Caco-2 (cell line): ENCODE results near the gene MT1M. TPM values are rescaled to one million over a fixed set of nuclear protein-coding genes. Genes with fewer than 3 reads are reported as not detected.

Experiments
- BruUV-seq: library from RNA; stranded (reverse); fragments of 400-500 nt; replicated peaks from 2 replicates; lab custom pipeline; 2021; lab: Mats Ljungman, UMichigan
- CTCF ChIA-PET: fragments of 300-600 bp; sonication (Branson Sonifier 250); formaldehyde crosslinking; loops from one replicate; lab custom pipeline; 2022; ENCODE audit warnings: antibody characterized with exemption; lab: Charles Lee
- POLR2A ChIA-PET: fragments of 300-600 bp; sonication (Branson Sonifier 250); formaldehyde crosslinking; loops from one replicate; lab custom pipeline; 2022; ENCODE audit warnings: antibody characterized with exemption; lab: Charles Lee
- DNase-seq, 2 experiments: peaks; one replicate each; pipeline versions ENCODE4 v3.0.0 to v3.0.0-alpha.2; 2020 to 2022
- H3K27me3 ChIP-seq: replicated peaks from 2 replicates; pipeline ENCODE4 v1.6.0; 2011; ENCODE audit warnings: low read length; ENCODE audit not compliant: control insufficient read depth, insufficient read depth
- H3K36me3 ChIP-seq: 2 replicates; pipeline ENCODE4 v1.5.1; 2011; ENCODE audit warnings: low read length; ENCODE audit not compliant: control insufficient read depth, insufficient read depth
- H3K4me1 ChIP-seq: fragments of 250-450 bp; sonication (Bioruptor Pico); 2 replicates; pipeline ENCODE4 v1.5.1; 2020; ENCODE audit warnings: mild to moderate bottlenecking
- H3K4me3 ChIP-seq: 2 replicates; pipeline ENCODE4 v1.5.1; 2011; ENCODE audit warnings: low read depth, mild to moderate bottlenecking, control low read depth, low read length
- H3K9me3 ChIP-seq: fragments of 250-450 bp; sonication (Bioruptor Pico); 2 replicates; pipeline ENCODE4 v1.5.1; 2020; ENCODE audit warnings: mild to moderate bottlenecking, moderate library complexity
- H3K27ac Mint-ChIP-seq: one replicate; pipeline ENCODE4 v1.8.0; 2022; ENCODE audit warnings: mixed read lengths; ENCODE audit not compliant: unreplicated experiment
- H3K27me3 Mint-ChIP-seq: one replicate; pipeline ENCODE4 v1.8.0; 2022; ENCODE audit warnings: mixed read lengths; ENCODE audit not compliant: insufficient read depth, unreplicated experiment
- H3K36me3 Mint-ChIP-seq: one replicate; pipeline ENCODE4 v1.8.0; 2022; ENCODE audit warnings: mild to moderate bottlenecking, mixed read lengths; ENCODE audit not compliant: insufficient read depth, unreplicated experiment
- H3K4me1 Mint-ChIP-seq: one replicate; pipeline ENCODE4 v1.8.0; 2022; ENCODE audit warnings: low read depth, mixed read lengths; ENCODE audit not compliant: unreplicated experiment
- H3K4me3 Mint-ChIP-seq: one replicate; pipeline ENCODE4 v1.8.0; 2022; ENCODE audit warnings: mild to moderate bottlenecking, moderate library complexity, mixed read lengths; ENCODE audit not compliant: unreplicated experiment
- H3K9me3 Mint-ChIP-seq: one replicate; pipeline ENCODE4 v1.8.0; 2022; ENCODE audit warnings: mixed read lengths; ENCODE audit not compliant: unreplicated experiment
- intact Hi-C: fragments of 100-400 bp; cut with micrococcal nuclease; formaldehyde crosslinking; loops from one replicate; pipeline ENCODE4 v1.10.0; 2022; ENCODE audit not compliant: unreplicated experiment
- total RNA-seq: library from RNA; stranded (reverse); gene quantifications from 2 replicates; pipeline ENCODE4 v1.2.3, GENCODE V29; 2022
- TF ChIP-seq, protein P1 (sequence below), 2 experiments: fragments of 200-600 bp in 1 of 2; IDR thresholded peaks; 1 replicate in 1 of 2; 2 replicates in 1 of 2; pipeline versions ENCODE4 v1.5.1 to v1.8.0; 2011 to 2022; ENCODE audit warnings: antibody characterized with exemption in 1 of 2, control low read depth in 1 of 2, inconsistent platforms in 1 of 2, low read depth in 1 of 2, low read length in 1 of 2, mild to moderate bottlenecking in 1 of 2, moderate library complexity in 1 of 2; ENCODE audit not compliant: insufficient read depth in 1 of 2, severe bottlenecking in 1 of 2, unreplicated experiment in 1 of 2

The MT1M gene
- total RNA-seq, 1 experiment from 2014 or later = not detected

DNA sequence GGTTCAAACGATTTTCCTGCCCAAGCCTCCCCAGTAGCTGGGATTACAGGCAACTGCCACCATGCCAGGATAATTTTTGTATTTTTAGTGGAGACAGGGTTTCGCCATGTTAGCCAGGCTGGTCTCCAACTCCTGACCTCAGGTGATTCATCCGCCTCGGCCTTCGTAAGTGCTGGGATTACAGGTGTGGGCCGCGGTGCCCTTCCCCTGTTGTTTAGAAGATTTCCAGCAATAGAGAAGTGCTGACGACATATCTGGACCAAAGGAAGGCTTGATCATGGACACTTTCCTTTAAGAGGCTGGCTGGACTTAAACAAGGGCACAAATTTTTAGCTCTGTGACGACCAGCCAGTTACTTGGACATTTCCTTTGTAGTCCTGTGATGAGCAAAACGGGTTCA lies 1.3 kb upstream of the MT1M start:
- Histone ChIP-seq H3K4me1 (no peaks in the 10 kb centered on the region), H3K36me3 (no peaks in the 10 kb centered on the region), H3K9me3 (no peaks in the 10 kb centered on the region), H3K27me3 (peaks cover 6% of the 10 kb centered on the region; the same call in 1 of the 2 replicates), H3K4me3 (no peak overlapping the region)
- ChIA-PET POLR2A (no interaction called here), CTCF (no interaction called here)
- Mint-ChIP-seq H3K36me3 (no peaks in the 10 kb centered on the region), H3K27me3 (peaks cover 28% of the 10 kb centered on the region), H3K9me3 (no peaks in the 10 kb centered on the region), H3K4me1 (peaks cover 5% of the 10 kb centered on the region), H3K4me3 (no peak overlapping the region), H3K27ac (no peak overlapping the region)
- TF ChIP-seq, protein P1, sequence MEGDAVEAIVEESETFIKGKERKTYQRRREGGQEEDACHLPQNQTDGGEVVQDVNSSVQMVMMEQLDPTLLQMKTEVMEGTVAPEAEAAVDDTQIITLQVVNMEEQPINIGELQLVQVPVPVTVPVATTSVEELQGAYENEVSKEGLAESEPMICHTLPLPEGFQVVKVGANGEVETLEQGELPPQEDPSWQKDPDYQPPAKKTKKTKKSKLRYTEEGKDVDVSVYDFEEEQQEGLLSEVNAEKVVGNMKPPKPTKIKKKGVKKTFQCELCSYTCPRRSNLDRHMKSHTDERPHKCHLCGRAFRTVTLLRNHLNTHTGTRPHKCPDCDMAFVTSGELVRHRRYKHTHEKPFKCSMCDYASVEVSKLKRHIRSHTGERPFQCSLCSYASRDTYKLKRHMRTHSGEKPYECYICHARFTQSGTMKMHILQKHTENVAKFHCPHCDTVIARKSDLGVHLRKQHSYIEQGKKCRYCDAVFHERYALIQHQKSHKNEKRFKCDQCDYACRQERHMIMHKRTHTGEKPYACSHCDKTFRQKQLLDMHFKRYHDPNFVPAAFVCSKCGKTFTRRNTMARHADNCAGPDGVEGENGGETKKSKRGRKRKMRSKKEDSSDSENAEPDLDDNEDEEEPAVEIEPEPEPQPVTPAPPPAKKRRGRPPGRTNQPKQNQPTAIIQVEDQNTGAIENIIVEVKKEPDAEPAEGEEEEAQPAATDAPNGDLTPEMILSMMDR (IDR thresholded peaks at IDR 0.05; ENCODE audit: insufficient read depth in 1 of 2, low read depth in 1 of 2, low read length in 1 of 2, severe bottlenecking in 1 of 2, unreplicated experiment in 1 of 2) = no peak
- intact Hi-C loops = no loop called here
- DNase-seq = no peak
- no TSS peak for BruUV-seq

DNA sequence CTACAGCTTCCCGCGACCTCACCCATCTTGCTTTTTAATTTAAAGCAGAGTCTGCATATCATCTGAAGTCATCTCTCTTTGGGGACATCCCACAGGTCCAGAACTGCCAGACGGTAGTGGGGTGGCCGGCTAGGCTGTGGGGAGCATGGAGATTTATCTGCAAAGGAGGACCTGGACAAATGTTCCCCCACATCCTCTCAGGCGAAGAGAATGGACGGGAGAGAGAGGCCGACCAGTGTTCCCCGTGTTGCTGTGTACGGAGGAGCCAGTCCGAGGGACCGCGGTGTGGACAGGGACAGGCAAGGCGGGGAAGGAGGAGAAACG lies 665 bp upstream of the MT1M start:
- H3K9me3 ChIP-seq = no peaks in the 10 kb centered on the region
- H3K9me3 Mint-ChIP-seq = no peaks in the 10 kb centered on the region
- TF ChIP-seq, protein P1 (IDR thresholded peaks at IDR 0.05; ENCODE audit: insufficient read depth in 1 of 2, low read depth in 1 of 2, low read length in 1 of 2, severe bottlenecking in 1 of 2, unreplicated experiment in 1 of 2) = no peak
- peaks cover 8% of the 10 kb centered on the region; the same call in 1 of the 2 replicates for H3K27me3 ChIP-seq
- ChIA-PET POLR2A (no interaction called here), CTCF (no interaction called here)
- H3K4me1 Mint-ChIP-seq = peaks cover 5% of the 10 kb centered on the region
- no peaks in the 10 kb centered on the region for H3K36me3 Mint-ChIP-seq
- no peaks in the 10 kb centered on the region for H3K36me3 ChIP-seq
- no TSS peak for BruUV-seq
- no peak for DNase-seq
- intact Hi-C loops = no loop called here
- no peaks in the 10 kb centered on the region for H3K4me1 ChIP-seq
- no peak overlapping the region for H3K27ac Mint-ChIP-seq
- H3K4me3 Mint-ChIP-seq = peak overlapping the region; percentile 76
- peaks cover 28% of the 10 kb centered on the region for H3K27me3 Mint-ChIP-seq
- peak overlapping the region; percentile 26 for H3K4me3 ChIP-seq

DNA sequence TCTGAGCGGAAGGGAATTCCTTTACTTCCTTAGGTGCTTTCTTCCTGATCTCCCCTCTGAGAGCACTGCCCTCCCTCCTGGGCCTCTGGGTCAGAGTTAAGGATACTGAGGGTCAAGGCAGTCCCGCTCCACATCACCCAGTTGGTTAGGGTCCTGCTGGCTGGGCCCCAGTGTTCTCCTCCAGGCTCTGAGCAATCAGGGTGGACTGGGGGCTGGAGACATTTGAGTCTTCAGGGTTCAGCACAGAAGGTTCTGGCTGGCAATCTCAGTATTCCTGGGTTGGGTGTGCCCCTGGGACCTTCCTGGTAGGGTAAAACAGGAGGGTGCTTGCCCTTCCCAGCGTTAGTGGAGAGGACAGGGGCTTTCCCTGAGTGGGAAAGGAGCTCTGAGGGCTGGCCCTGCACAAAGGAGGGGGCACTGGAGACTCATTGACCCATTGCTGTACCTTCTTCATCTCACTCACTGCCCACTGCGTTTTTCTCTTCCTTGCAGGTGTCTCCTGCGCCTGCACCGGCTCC lies 448 bp downstream of the MT1M start:
- H3K27me3 ChIP-seq = peaks cover 10% of the 10 kb centered on the region

More for the DNA sequence above, 448 bp downstream of the MT1M start:
- DNase-seq = no peak
- BruUV-seq = no TSS peak
- no peak overlapping the region for H3K27ac Mint-ChIP-seq
- ChIA-PET POLR2A (no interaction called here), CTCF (no interaction called here)
- H3K9me3 Mint-ChIP-seq = no peaks in the 10 kb centered on the region
- no peaks in the 10 kb centered on the region for H3K9me3 ChIP-seq
- H3K4me1 ChIP-seq = no peaks in the 10 kb centered on the region
- H3K4me3 Mint-ChIP-seq = peak overlapping the region; percentile 76
- H3K27me3 Mint-ChIP-seq = peaks cover 31% of the 10 kb centered on the region
- TF ChIP-seq, protein P1 (IDR thresholded peaks at IDR 0.05; ENCODE audit: insufficient read depth in 1 of 2, low read depth in 1 of 2, low read length in 1 of 2, severe bottlenecking in 1 of 2, unreplicated experiment in 1 of 2) = no peak
- H3K4me3 ChIP-seq = no peak overlapping the region
- H3K36me3 ChIP-seq = no peaks in the 10 kb centered on the region
- H3K4me1 Mint-ChIP-seq = peaks cover 5% of the 10 kb centered on the region
- intact Hi-C loops = no loop called here
- no peaks in the 10 kb centered on the region for H3K36me3 Mint-ChIP-seq
